ENCODE measurements around the gene HSPB9. TPM values are rescaled to one million over a fixed set of nuclear protein-coding genes. Genes with fewer than 3 reads are reported as not detected.

HSPB9 gene
- total RNA-seq, 1 donor from 2014 or later: 0.65 TPM

DNA sequence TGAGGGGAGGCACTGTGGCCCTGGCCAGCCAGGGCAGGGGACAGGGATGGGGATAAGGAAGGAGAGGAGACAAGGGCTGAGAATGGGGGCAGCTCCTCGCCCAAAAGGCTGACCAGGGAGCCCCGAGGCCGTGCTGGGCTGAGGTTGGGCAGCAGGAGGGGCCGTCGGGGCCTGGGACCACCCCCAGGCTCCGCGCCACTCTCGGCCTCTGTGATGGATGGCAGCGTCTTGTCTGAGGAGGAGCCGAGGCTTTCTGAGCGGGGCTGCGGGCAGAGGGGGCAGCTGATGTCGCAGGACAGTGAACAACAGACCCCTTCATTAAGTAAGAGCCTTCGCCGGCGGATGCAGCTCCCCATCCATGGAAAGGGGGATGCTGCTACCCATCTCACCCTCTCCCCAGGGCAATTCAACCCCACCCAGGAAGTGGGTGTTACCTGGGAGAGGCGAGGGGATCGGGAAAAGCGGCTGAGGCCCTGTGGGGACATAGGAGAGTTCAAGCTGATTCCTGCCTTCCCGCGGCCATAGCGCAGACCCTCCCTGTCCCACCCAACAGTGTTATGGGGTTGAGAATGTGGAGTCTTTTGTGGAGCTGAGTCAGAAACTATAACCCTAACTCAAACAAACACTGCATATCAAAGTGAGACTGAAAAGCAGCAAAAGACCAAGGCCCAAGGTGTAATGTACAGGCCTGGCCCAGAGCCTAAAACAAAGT, 41.2 kb downstream of the HSPB9 start:
- no peak overlapping the region for H3K4me3 ChIP-seq
- TF ChIP-seq EZH2phosphoT487 (IDR thresholded peaks at IDR 0.05): no peak
- TF ChIP-seq, protein P1, sequence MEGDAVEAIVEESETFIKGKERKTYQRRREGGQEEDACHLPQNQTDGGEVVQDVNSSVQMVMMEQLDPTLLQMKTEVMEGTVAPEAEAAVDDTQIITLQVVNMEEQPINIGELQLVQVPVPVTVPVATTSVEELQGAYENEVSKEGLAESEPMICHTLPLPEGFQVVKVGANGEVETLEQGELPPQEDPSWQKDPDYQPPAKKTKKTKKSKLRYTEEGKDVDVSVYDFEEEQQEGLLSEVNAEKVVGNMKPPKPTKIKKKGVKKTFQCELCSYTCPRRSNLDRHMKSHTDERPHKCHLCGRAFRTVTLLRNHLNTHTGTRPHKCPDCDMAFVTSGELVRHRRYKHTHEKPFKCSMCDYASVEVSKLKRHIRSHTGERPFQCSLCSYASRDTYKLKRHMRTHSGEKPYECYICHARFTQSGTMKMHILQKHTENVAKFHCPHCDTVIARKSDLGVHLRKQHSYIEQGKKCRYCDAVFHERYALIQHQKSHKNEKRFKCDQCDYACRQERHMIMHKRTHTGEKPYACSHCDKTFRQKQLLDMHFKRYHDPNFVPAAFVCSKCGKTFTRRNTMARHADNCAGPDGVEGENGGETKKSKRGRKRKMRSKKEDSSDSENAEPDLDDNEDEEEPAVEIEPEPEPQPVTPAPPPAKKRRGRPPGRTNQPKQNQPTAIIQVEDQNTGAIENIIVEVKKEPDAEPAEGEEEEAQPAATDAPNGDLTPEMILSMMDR (IDR thresholded peaks at IDR 0.05): no peak
- Mint-ChIP-seq H3K4me1 (peaks cover 19% of the 10 kb centered on the region), H3K4me3 (no peak overlapping the region), H3K9me3 (no peaks in the 10 kb centered on the region), H3K27me3 (ENCODE audit: insufficient read depth, low read depth) (peaks cover 15% of the 10 kb centered on the region), H3K27ac (peak overlapping the region; percentile 74), H3K36me3 (no peaks in the 10 kb centered on the region)
- H4K20me1 ChIP-seq (ENCODE audit: low read depth): no peaks in the 10 kb centered on the region
- DNase-seq (ENCODE audit: low spot score): no peak
- no peaks in the 10 kb centered on the region for H3K36me3 ChIP-seq
- no peaks in the 10 kb centered on the region for H3K79me2 ChIP-seq (ENCODE audit: low read depth)
- no peaks in the 10 kb centered on the region for H3K27me3 ChIP-seq
- no peak overlapping the region for H3K27ac ChIP-seq
- no peaks in the 10 kb centered on the region for H3K4me1 ChIP-seq
- no peaks in the 10 kb centered on the region for H3F3A ChIP-seq (ENCODE audit: low read depth)
- no peak overlapping the region for H3K9ac ChIP-seq
- H2AFZ ChIP-seq (replicated peaks): no peak overlapping the region
- no peak overlapping the region for H3K4me2 ChIP-seq
- no peaks in the 10 kb centered on the region for H3K9me3 ChIP-seq (ENCODE audit: low read depth)

GRCh38 chr17:42165751-42166150, 43.1 kb downstream of the HSPB9 start:
- Histone ChIP-seq H2AFZ (replicated peaks) (no peak overlapping the region), H3K9me3 (ENCODE audit: low read depth) (no peaks in the 10 kb centered on the region), H3K36me3 (no peaks in the 10 kb centered on the region), H4K20me1 (ENCODE audit: low read depth) (no peaks in the 10 kb centered on the region), H3K4me2 (no peak overlapping the region), H3K27ac (no peak overlapping the region), H3K4me1 (no peaks in the 10 kb centered on the region), H3K27me3 (no peaks in the 10 kb centered on the region), H3K9ac (no peak overlapping the region), H3K4me3 (no peak overlapping the region), H3F3A (ENCODE audit: low read depth) (no peaks in the 10 kb centered on the region), H3K79me2 (ENCODE audit: low read depth) (no peaks in the 10 kb centered on the region)
- Mint-ChIP-seq H3K36me3 (no peaks in the 10 kb centered on the region), H3K9me3 (no peaks in the 10 kb centered on the region), H3K4me3 (no peak overlapping the region), H3K27ac (no peak overlapping the region), H3K27me3 (ENCODE audit: insufficient read depth, low read depth) (peaks cover 13% of the 10 kb centered on the region), H3K4me1 (peaks cover 3% of the 10 kb centered on the region)
- no peak for TF ChIP-seq EZH2phosphoT487 (IDR thresholded peaks at IDR 0.05)
- TF ChIP-seq, protein P1 (IDR thresholded peaks at IDR 0.05): no peak
- no peak for TF ChIP-seq EZH2 (IDR thresholded peaks at IDR 0.05)
- DNase-seq (ENCODE audit: low spot score): no peak

- peaks cover 3% of the 10 kb centered on the region for H3K4me1 Mint-ChIP-seq
- Histone ChIP-seq H3K4me3 (no peak overlapping the region), H3K27me3 (no peaks in the 10 kb centered on the region), H3K9me3 (ENCODE audit: low read depth) (no peaks in the 10 kb centered on the region), H4K20me1 (ENCODE audit: low read depth) (no peaks in the 10 kb centered on the region), H3F3A (ENCODE audit: low read depth) (no peaks in the 10 kb centered on the region), H3K36me3 (no peaks in the 10 kb centered on the region), H3K79me2 (ENCODE audit: low read depth) (no peaks in the 10 kb centered on the region), H2AFZ (replicated peaks) (no peak overlapping the region), H3K9ac (no peak overlapping the region), H3K27ac (no peak overlapping the region), H3K4me1 (no peaks in the 10 kb centered on the region), H3K4me2 (no peak overlapping the region)
- no peaks in the 10 kb centered on the region for H3K9me3 Mint-ChIP-seq
- TF ChIP-seq, protein P1 (IDR thresholded peaks at IDR 0.05): no peak
- TF ChIP-seq EZH2 (IDR thresholded peaks at IDR 0.05) (no peak), EZH2phosphoT487 (IDR thresholded peaks at IDR 0.05) (no peak)
- no peaks in the 10 kb centered on the region for H3K36me3 Mint-ChIP-seq
- DNase-seq (ENCODE audit: low spot score): no peak
- no peak overlapping the region for H3K4me3 Mint-ChIP-seq
- no peak overlapping the region for H3K27ac Mint-ChIP-seq
- peaks cover 13% of the 10 kb centered on the region for H3K27me3 Mint-ChIP-seq (ENCODE audit: insufficient read depth, low read depth)
Measured at GRCh38 chr17:42166196-42166763, 43.7 kb downstream of the HSPB9 start.
